Astrocyte (in vitro differentiated cells and primary cell): Measurements from ENCODE around the gene SF3B3. TPM values are rescaled to one million over a fixed set of nuclear protein-coding genes. Genes with fewer than 3 reads are reported as not detected.

Source experiments
- DNase-seq: peaks from one replicate; pipeline ENCODE4 v3.0.0-alpha.2; 2010; ENCODE audit warnings: low read depth
- FAIRE-seq: peaks from 2 replicates; lab custom pipeline; 2011; peaks lifted over from hg19 to GRCh38; lab: Jason Lieb, UNC
- H2AFZ ChIP-seq: 2 replicates; pipeline ENCODE4 v1.6.0; 2012; ENCODE audit warnings: low read depth, low read length, inconsistent platforms
- H3K27ac ChIP-seq: 2 replicates; pipeline ENCODE4 v1.5.1; 2011; ENCODE audit warnings: low read depth, low read length, inconsistent platforms
- H3K27me3 ChIP-seq: 2 replicates; pipeline ENCODE4 v1.6.0; 2011; ENCODE audit warnings: low read length, inconsistent platforms; ENCODE audit not compliant: insufficient read depth
- H3K36me3 ChIP-seq: 2 replicates; pipeline ENCODE4 v1.5.1; 2011; ENCODE audit warnings: low read length, inconsistent platforms; ENCODE audit not compliant: insufficient read depth
- H3K4me1 ChIP-seq: 2 replicates; pipeline ENCODE4 v1.5.1; 2011; ENCODE audit warnings: low read length, inconsistent platforms; ENCODE audit not compliant: insufficient read depth
- H3K4me2 ChIP-seq: 2 replicates; pipeline ENCODE4 v1.6.0; 2012; ENCODE audit warnings: low read length, inconsistent platforms
- H3K4me3 ChIP-seq: 2 replicates; pipeline ENCODE4 v1.5.1; 2011; ENCODE audit warnings: low read depth, mild to moderate bottlenecking, low read length, inconsistent platforms; ENCODE audit not compliant: insufficient read depth
- H3K79me2 ChIP-seq: 2 replicates; pipeline ENCODE4 v1.6.0; 2012; ENCODE audit warnings: mild to moderate bottlenecking, low read length, inconsistent platforms; ENCODE audit not compliant: insufficient read depth
- H3K9ac ChIP-seq: 2 replicates; pipeline ENCODE4 v1.6.0; 2012; ENCODE audit warnings: mild to moderate bottlenecking, low read length, inconsistent platforms
- H3K9me3 ChIP-seq: 2 replicates; pipeline ENCODE4 v1.5.1; 2012; ENCODE audit warnings: low read depth, mild to moderate bottlenecking, low read length, inconsistent platforms; ENCODE audit not compliant: insufficient read depth
- H4K20me1 ChIP-seq: 2 replicates; pipeline ENCODE4 v1.6.0; 2012; ENCODE audit warnings: low read length, inconsistent platforms; ENCODE audit not compliant: insufficient read depth
- H3K27ac Mint-ChIP-seq: one replicate; pipeline ENCODE4 v1.8.0; 2021; ENCODE audit warnings: mild to moderate bottlenecking, mixed read lengths; ENCODE audit not compliant: unreplicated experiment
- H3K27me3 Mint-ChIP-seq: one replicate; pipeline ENCODE4 v1.8.0; 2021; ENCODE audit warnings: low read depth, mixed read lengths; ENCODE audit not compliant: unreplicated experiment
- H3K36me3 Mint-ChIP-seq: one replicate; pipeline ENCODE4 v1.8.0; 2021; ENCODE audit warnings: low read depth, mixed read lengths; ENCODE audit not compliant: unreplicated experiment
- H3K4me1 Mint-ChIP-seq: one replicate; pipeline ENCODE4 v1.8.0; 2021; ENCODE audit warnings: low read depth, mixed read lengths; ENCODE audit not compliant: unreplicated experiment
- H3K4me3 Mint-ChIP-seq: one replicate; pipeline ENCODE4 v1.8.0; 2021; ENCODE audit warnings: mild to moderate bottlenecking, moderate library complexity, mixed read lengths; ENCODE audit not compliant: unreplicated experiment
- H3K9me3 Mint-ChIP-seq: one replicate; pipeline ENCODE4 v1.8.0; 2021; ENCODE audit warnings: mild to moderate bottlenecking, mixed read lengths; ENCODE audit not compliant: unreplicated experiment
- CTCF ChIP-seq: IDR thresholded peaks from 2 replicates; pipeline ENCODE4 v1.5.1; 2011; ENCODE audit warnings: low read depth, mild to moderate bottlenecking, inconsistent platforms, low read length, moderate library complexity; ENCODE audit not compliant: insufficient read depth
- EZH2 ChIP-seq: IDR thresholded peaks from 2 replicates; pipeline ENCODE4 v1.6.1; 2012; ENCODE audit warnings: mild to moderate bottlenecking, low read length, inconsistent platforms; ENCODE audit not compliant: insufficient read depth
- total RNA-seq: library from RNA; stranded (reverse); gene quantifications from 2 replicates; pipeline ENCODE4 v1.2.1, GENCODE V29; 2021

Gene SF3B3
- total RNA-seq, 1 donor from 2014 or later = 179 TPM

- Mint-ChIP-seq H3K27me3 (no peaks in the 10 kb centered on the region), H3K27ac (no peak overlapping the region), H3K9me3 (no peaks in the 10 kb centered on the region), H3K36me3 (peaks cover 18% of the 10 kb centered on the region), H3K4me1 (peaks cover 23% of the 10 kb centered on the region), H3K4me3 (no peak overlapping the region)
- Histone ChIP-seq H3K36me3 (peaks cover 5% of the 10 kb centered on the region), H3K9me3 (no peaks in the 10 kb centered on the region), H3K4me2 (no peak overlapping the region), H4K20me1 (no peaks in the 10 kb centered on the region), H3K27ac (no peak overlapping the region), H3K4me3 (no peak overlapping the region), H3K4me1 (peaks cover 21% of the 10 kb centered on the region), H3K27me3 (no peaks in the 10 kb centered on the region), H2AFZ (no peak overlapping the region), H3K79me2 (no peaks in the 10 kb centered on the region), H3K9ac (no peak overlapping the region)
- TF ChIP-seq CTCF (no peak), EZH2 (no peak)
- DNase-seq (no peak), FAIRE-seq (no peak)
Observed at GRCh38 chr16:70480127-70481105, 43.2 kb upstream of the SF3B3 start.

DNA sequence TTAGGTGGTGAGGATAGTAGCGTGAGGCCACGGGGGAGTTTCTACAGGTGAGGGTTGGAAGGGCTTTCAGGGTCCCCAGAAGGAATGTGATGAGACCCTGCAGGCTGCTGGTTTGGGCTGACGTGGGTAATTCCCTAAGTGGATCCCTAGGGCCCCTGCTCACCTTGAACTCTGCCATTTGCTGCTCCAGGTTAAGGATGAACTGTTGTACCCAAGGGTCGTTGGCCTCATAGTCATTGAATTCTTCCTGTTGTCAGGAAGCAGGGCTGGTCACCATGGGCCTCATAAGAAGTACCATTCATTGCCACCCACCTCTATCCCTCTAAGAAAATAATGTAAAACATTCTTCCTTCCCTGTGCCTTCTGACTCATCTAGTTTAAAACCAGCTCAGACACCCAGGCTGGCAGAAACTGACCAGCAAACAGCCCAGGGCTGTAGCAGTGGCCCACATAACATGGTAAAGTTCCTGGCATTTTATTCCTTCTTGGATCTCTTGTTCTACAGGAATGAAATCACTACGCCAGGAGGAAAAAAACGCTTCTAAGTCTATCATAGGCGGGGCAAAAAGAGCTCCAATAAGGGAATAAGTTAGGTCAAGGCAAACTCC lies 41.6 kb upstream of the SF3B3 start:
- DNase-seq (peak; percentile 42), FAIRE-seq (no peak)
- Histone ChIP-seq H3K27ac (peak overlapping the region; percentile 40), H3K36me3 (peaks cover 5% of the 10 kb centered on the region), H4K20me1 (no peaks in the 10 kb centered on the region), H3K4me2 (peak overlapping the region; percentile 35), H3K79me2 (no peaks in the 10 kb centered on the region), H2AFZ (no peak overlapping the region), H3K4me1 (peaks cover 13% of the 10 kb centered on the region), H3K27me3 (no peaks in the 10 kb centered on the region), H3K4me3 (no peak overlapping the region), H3K9ac (no peak overlapping the region), H3K9me3 (no peaks in the 10 kb centered on the region)
- peak overlapping the region; percentile 79 for H3K27ac Mint-ChIP-seq
- H3K4me1 Mint-ChIP-seq = peaks cover 12% of the 10 kb centered on the region
- peaks cover 20% of the 10 kb centered on the region for H3K36me3 Mint-ChIP-seq
- H3K4me3 Mint-ChIP-seq = peak overlapping the region; percentile 17
- no peaks in the 10 kb centered on the region for H3K9me3 Mint-ChIP-seq
- no peaks in the 10 kb centered on the region for H3K27me3 Mint-ChIP-seq
- TF ChIP-seq CTCF = no peak
- no peak for TF ChIP-seq EZH2
